CD14-positive monocyte (primary cell): ENCODE measurements around the gene MAP3K6. TPM values are rescaled to one million over a fixed set of nuclear protein-coding genes. Genes with fewer than 3 reads are reported as not detected.
A peak's percentile ranks its signal among the peaks of the same experiment; 100 is the strongest.

Experiments
- DNase-seq, 3 donors: peaks; one replicate each; pipeline ENCODE4 v3.0.0-alpha.2; 2011 to 2022
- H2AFZ ChIP-seq: 2 replicates; pipeline ENCODE4 v1.6.0; 2012; ENCODE audit warnings: mild to moderate bottlenecking, low read depth, low read length, inconsistent platforms; ENCODE audit not compliant: insufficient read depth, poor library complexity, severe bottlenecking
- H3K27ac ChIP-seq, 2 donors: 1 replicate in 1 of 2; 2 replicates in 1 of 2; pipeline ENCODE4 v1.5.1; 2012 to 2013; ENCODE audit warnings: low read length in 2 of 2, control low read depth in 1 of 2, inconsistent platforms in 1 of 2, low read depth in 1 of 2, mild to moderate bottlenecking in 1 of 2
- H3K27me3 ChIP-seq, 2 donors: one replicate each; pipeline versions ENCODE4 v1.6.0 to v1.6.1; 2011 to 2013; ENCODE audit warnings: low read length in 2 of 2; ENCODE audit not compliant: control insufficient read depth in 2 of 2, insufficient read depth in 2 of 2
- H3K36me3 ChIP-seq, 2 donors: replicated peaks in 1 of 2; 1 replicate in 1 of 2; 2 replicates in 1 of 2; pipeline versions ENCODE4 v1.5.1 to v1.6.1; 2012 to 2013; ENCODE audit warnings: low read length in 2 of 2, control low read depth in 1 of 2, inconsistent platforms in 1 of 2, mild to moderate bottlenecking in 1 of 2; ENCODE audit not compliant: insufficient read depth in 2 of 2, control insufficient read depth in 1 of 2
- H3K4me1 ChIP-seq, 2 donors: 1 replicate in 1 of 2; 2 replicates in 1 of 2; pipeline versions ENCODE4 v1.5.1 to v1.6.1; 2012 to 2013; ENCODE audit warnings: low read length in 2 of 2, control low read depth in 1 of 2, inconsistent platforms in 1 of 2, mild to moderate bottlenecking in 1 of 2, moderate library complexity in 1 of 2; ENCODE audit not compliant: insufficient read depth in 2 of 2, control insufficient read depth in 1 of 2
- H3K4me2 ChIP-seq: replicated peaks from 2 replicates; pipeline ENCODE3; 2012; ENCODE audit warnings: low read length, moderate library complexity, mild to moderate bottlenecking; ENCODE audit not compliant: poor library complexity, severe bottlenecking; ENCODE audit errors: extremely low read depth
- H3K4me3 ChIP-seq, 3 experiments: fragments of 200-600 bp in 1 of 3; sonication (generic) in 1 of 3; replicated peaks in 1 of 3; 1 replicate in 2 of 3; 2 replicates in 1 of 3; pipeline ENCODE4 v1.5.1; 2011 to 2013; ENCODE audit warnings: low read length in 3 of 3, mild to moderate bottlenecking in 3 of 3, control low read depth in 2 of 3, low read depth in 2 of 3, inconsistent platforms in 1 of 3, moderate library complexity in 1 of 3
- H3K79me2 ChIP-seq: 2 replicates; pipeline ENCODE4 v1.6.0; 2012; ENCODE audit warnings: mild to moderate bottlenecking, control low read depth, inconsistent platforms, low read length, moderate library complexity; ENCODE audit not compliant: insufficient read depth
- H3K9ac ChIP-seq: 2 replicates; pipeline ENCODE4 v1.6.0; 2017; ENCODE audit warnings: low read length, mild to moderate bottlenecking; ENCODE audit not compliant: insufficient read depth, poor library complexity, severe bottlenecking
- H3K9me3 ChIP-seq, 2 donors: replicated peaks in 1 of 2; 1 replicate in 1 of 2; 2 replicates in 1 of 2; pipeline versions ENCODE4 v1.5.1 to v1.6.1; 2012 to 2013; ENCODE audit warnings: low read length in 2 of 2, control low read depth in 1 of 2; ENCODE audit not compliant: control insufficient read depth in 1 of 2, insufficient read depth in 1 of 2
- H4K20me1 ChIP-seq: 2 replicates; pipeline ENCODE4 v1.6.0; 2012; ENCODE audit warnings: mild to moderate bottlenecking, low read length, control low read depth, moderate library complexity; ENCODE audit not compliant: insufficient read depth
- H3K27ac Mint-ChIP-seq, 7 donors: one replicate each; pipeline ENCODE4 v1.8.0; 2020; ENCODE audit warnings: mild to moderate bottlenecking in 7 of 7, mixed read lengths in 7 of 7, moderate library complexity in 6 of 7, inconsistent platforms in 2 of 7
- H3K27me3 Mint-ChIP-seq, 3 donors: one replicate each; pipeline ENCODE4 v1.8.0; 2021 to 2022; ENCODE audit warnings: low read depth in 3 of 3, mild to moderate bottlenecking in 3 of 3, mixed read lengths in 3 of 3, moderate library complexity in 3 of 3, inconsistent platforms in 1 of 3
- H3K36me3 Mint-ChIP-seq, 2 donors: one replicate each; pipeline ENCODE4 v1.8.0; 2020; ENCODE audit warnings: mixed read lengths in 2 of 2, inconsistent platforms in 1 of 2, mild to moderate bottlenecking in 1 of 2
- H3K4me1 Mint-ChIP-seq: one replicate; pipeline ENCODE4 v1.8.0; 2020; ENCODE audit warnings: mild to moderate bottlenecking, mixed read lengths
- H3K4me3 Mint-ChIP-seq, 2 donors: one replicate each; pipeline ENCODE4 v1.8.0; 2020; ENCODE audit warnings: mild to moderate bottlenecking in 2 of 2, mixed read lengths in 2 of 2, moderate library complexity in 1 of 2
- H3K9me3 Mint-ChIP-seq, 7 donors: one replicate each; pipeline ENCODE4 v1.8.0; 2020 to 2022; ENCODE audit warnings: mixed read lengths in 7 of 7, mild to moderate bottlenecking in 6 of 7, moderate library complexity in 6 of 7, inconsistent platforms in 2 of 7
- WGBS: methylation state at CpG from one replicate; pipeline ENCODE4 v1.1.5; 2013; ENCODE audit warnings: missing lambda C conversion rate; ENCODE audit not compliant: insufficient coverage; 5-methylcytosine and 5-hydroxymethylcytosine counted together
- intact Hi-C, 2 donors: fragments of 100-400 bp; cut with micrococcal nuclease; formaldehyde crosslinking; loops; one replicate each; pipeline versions ENCODE4 v1.15.0 to v1.15.1; 2023
- polyA plus RNA-seq, 3 donors: library from polyadenylated mRNA; depleted of rRNA in 1 of 3; unstranded in 2 of 3; stranded (reverse) in 1 of 3; fragments of 300-500 nt in 2 of 3; fragments of >200 nt in 1 of 3; fragmentation: Illumina TruSeq in 2 of 3; gene quantifications; 1 replicate in 2 of 3; 2 replicates in 1 of 3; pipeline ENCODE4 v1.2.3, GENCODE V29; 2012 to 2021
- TF ChIP-seq, protein P1 (sequence below): fragments of 200-600 bp; IDR thresholded peaks from one replicate; pipeline ENCODE4 v1.8.0; 2022; ENCODE audit warnings: antibody characterized with exemption, mild to moderate bottlenecking

MAP3K6 gene
- polyA plus RNA-seq, 3 donors = 3.2 to 14.8 (median 6.7) TPM

DNA sequence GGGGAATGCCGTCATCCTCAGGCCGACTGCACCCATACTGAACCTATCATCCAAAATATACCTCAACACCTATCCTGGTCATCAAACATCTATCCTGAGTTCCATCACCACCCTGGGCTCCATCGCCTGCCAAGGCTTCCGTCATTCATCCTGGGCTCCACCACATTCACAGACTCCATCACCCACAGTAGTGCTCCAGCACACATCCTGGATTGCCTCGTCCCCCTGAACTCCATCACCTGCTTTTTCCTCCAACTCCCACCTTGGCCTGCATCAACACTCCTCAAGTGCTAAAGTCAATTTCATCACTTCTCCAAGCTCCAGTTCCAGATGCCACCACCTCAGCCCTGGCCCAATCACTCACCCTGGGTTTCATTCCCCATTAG, 7.8 kb downstream of the MAP3K6 start:
- Histone ChIP-seq H2AFZ (no peak overlapping the region), H3K27me3 (peaks cover 0 to 20% of the 10 kb centered on the region in 2 donors), H3K9ac (no peak overlapping the region), H3K79me2 (no peaks in the 10 kb centered on the region), H3K4me2 (no peak overlapping the region), H3K36me3 (peaks cover 6 to 33% of the 10 kb centered on the region in 2 donors), H3K4me1 (peaks cover 21 to 32% of the 10 kb centered on the region in 2 donors), H3K4me3 (no peak overlapping the region), H3K9me3 (no peaks in the 10 kb centered on the region), H3K27ac (no peak overlapping the region), H4K20me1 (peaks cover 13% of the 10 kb centered on the region)
- Mint-ChIP-seq H3K27ac (peak overlapping the region in 1 of 7 donors; percentile 77), H3K9me3 (peaks cover 0 to 2% (median 0%) of the 10 kb centered on the region in 7 donors), H3K27me3 (peaks cover 16 to 35% (median 32%) of the 10 kb centered on the region in 3 donors), H3K4me3 (peak overlapping the region in 1 of 2 donors; percentile 65), H3K36me3 (peaks cover 30 to 78% of the 10 kb centered on the region in 2 donors), H3K4me1 (peaks cover 28% of the 10 kb centered on the region)
- WGBS = 98% methylated on average over 5 of the region's 5 CpGs
- TF ChIP-seq, protein P1, sequence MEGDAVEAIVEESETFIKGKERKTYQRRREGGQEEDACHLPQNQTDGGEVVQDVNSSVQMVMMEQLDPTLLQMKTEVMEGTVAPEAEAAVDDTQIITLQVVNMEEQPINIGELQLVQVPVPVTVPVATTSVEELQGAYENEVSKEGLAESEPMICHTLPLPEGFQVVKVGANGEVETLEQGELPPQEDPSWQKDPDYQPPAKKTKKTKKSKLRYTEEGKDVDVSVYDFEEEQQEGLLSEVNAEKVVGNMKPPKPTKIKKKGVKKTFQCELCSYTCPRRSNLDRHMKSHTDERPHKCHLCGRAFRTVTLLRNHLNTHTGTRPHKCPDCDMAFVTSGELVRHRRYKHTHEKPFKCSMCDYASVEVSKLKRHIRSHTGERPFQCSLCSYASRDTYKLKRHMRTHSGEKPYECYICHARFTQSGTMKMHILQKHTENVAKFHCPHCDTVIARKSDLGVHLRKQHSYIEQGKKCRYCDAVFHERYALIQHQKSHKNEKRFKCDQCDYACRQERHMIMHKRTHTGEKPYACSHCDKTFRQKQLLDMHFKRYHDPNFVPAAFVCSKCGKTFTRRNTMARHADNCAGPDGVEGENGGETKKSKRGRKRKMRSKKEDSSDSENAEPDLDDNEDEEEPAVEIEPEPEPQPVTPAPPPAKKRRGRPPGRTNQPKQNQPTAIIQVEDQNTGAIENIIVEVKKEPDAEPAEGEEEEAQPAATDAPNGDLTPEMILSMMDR = no peak
- no peak for DNase-seq
- intact Hi-C loops = loop anchor here (2.0 to 5.0 kb wide), 2 partner anchors 36 to 38 kb away; no protein-coding TSS in a partner anchor

- WGBS = 96% methylated on average over 17 of the region's 21 CpGs
- Histone ChIP-seq H3K4me2 (no peak overlapping the region), H2AFZ (no peak overlapping the region), H3K79me2 (no peaks in the 10 kb centered on the region), H3K4me1 (peaks cover 21 to 32% of the 10 kb centered on the region in 2 donors), H3K27ac (no peak overlapping the region), H4K20me1 (peaks cover 13% of the 10 kb centered on the region), H3K9me3 (no peaks in the 10 kb centered on the region), H3K36me3 (peaks cover 10 to 33% of the 10 kb centered on the region in 2 donors), H3K27me3 (peaks cover 0 to 20% of the 10 kb centered on the region in 2 donors), H3K9ac (no peak overlapping the region), H3K4me3 (no peak overlapping the region)
- Mint-ChIP-seq H3K36me3 (peaks cover 26 to 78% of the 10 kb centered on the region in 2 donors), H3K4me1 (peaks cover 28% of the 10 kb centered on the region), H3K27me3 (peaks cover 16 to 35% (median 29%) of the 10 kb centered on the region in 3 donors), H3K27ac (no peak overlapping the region), H3K4me3 (peak overlapping the region in 1 of 2 donors; percentile 15), H3K9me3 (peaks cover 0 to 2% (median 0%) of the 10 kb centered on the region in 7 donors)
- TF ChIP-seq, protein P1 = no peak
- intact Hi-C loops = loop anchor here (2.0 to 5.0 kb wide), 2 partner anchors 37 to 39 kb away; no protein-coding TSS in a partner anchor
- no peak for DNase-seq
Measured at GRCh38 chr1:27358038-27358927, 8.5 kb downstream of the MAP3K6 start.
